MCF 10A (cell line): ENCODE results near the gene TBR1. TPM values are rescaled to one million over a fixed set of nuclear protein-coding genes. Genes with fewer than 3 reads are reported as not detected.
A peak's percentile ranks its signal among the peaks of the same experiment; 100 is the strongest.

Experiments
- BruUV-seq: library from RNA; stranded (reverse); fragments of 400-500 nt; replicated peaks from 2 replicates; lab custom pipeline; 2021; lab: Mats Ljungman, UMichigan
- CTCF ChIA-PET: fragments of 300-600 bp; sonication (Branson Sonifier 250); formaldehyde crosslinking; extraction: SDS; loops from one replicate; lab custom pipeline; 2021; ENCODE audit warnings: antibody characterized with exemption, inconsistent platforms; lab: Yijun Ruan, JAX
- POLR2A ChIA-PET: fragments of 300-600, 350-650 bp; sonication (Branson Sonifier 250); formaldehyde crosslinking; extraction: SDS; loops from one replicate; lab custom pipeline; 2020; ENCODE audit warnings: antibody characterized with exemption, inconsistent platforms; lab: Yijun Ruan, JAX
- DNase-seq: peaks from one replicate; pipeline ENCODE4 v3.0.0-alpha.2; 2018; ENCODE audit not compliant: unreplicated experiment
- H3K27ac Mint-ChIP-seq: one replicate; pipeline ENCODE4 v1.8.0; 2022; ENCODE audit warnings: mild to moderate bottlenecking, low read depth, mixed read lengths; ENCODE audit not compliant: unreplicated experiment
- H3K27me3 Mint-ChIP-seq: one replicate; pipeline ENCODE4 v1.8.0; 2022; ENCODE audit warnings: mixed read lengths; ENCODE audit not compliant: insufficient read depth, unreplicated experiment
- H3K36me3 Mint-ChIP-seq: one replicate; pipeline ENCODE4 v1.8.0; 2022; ENCODE audit warnings: mild to moderate bottlenecking, moderate library complexity, mixed read lengths; ENCODE audit not compliant: insufficient read depth, unreplicated experiment
- H3K4me1 Mint-ChIP-seq: one replicate; pipeline ENCODE4 v1.8.0; 2022; ENCODE audit warnings: mixed read lengths; ENCODE audit not compliant: insufficient read depth, unreplicated experiment
- H3K4me3 Mint-ChIP-seq: one replicate; pipeline ENCODE4 v1.8.0; 2022; ENCODE audit warnings: mild to moderate bottlenecking, moderate library complexity, mixed read lengths; ENCODE audit not compliant: unreplicated experiment
- H3K9me3 Mint-ChIP-seq: one replicate; pipeline ENCODE4 v1.8.0; 2022; ENCODE audit warnings: mixed read lengths; ENCODE audit not compliant: unreplicated experiment
- intact Hi-C: fragments of 100-400 bp; cut with micrococcal nuclease; formaldehyde crosslinking; loops from 2 replicates; pipeline ENCODE4 v1.14.1; 2022
- total RNA-seq: library from RNA; stranded (reverse); gene quantifications from 2 replicates; pipeline ENCODE4 v1.2.3, GENCODE V29; 2022
- TF ChIP-seq, protein P1 (sequence below): fragments of 200-600 bp; IDR thresholded peaks from one replicate; pipeline ENCODE4 v1.8.0; 2022; ENCODE audit warnings: antibody characterized with exemption, mild to moderate bottlenecking; ENCODE audit not compliant: unreplicated experiment

The TBR1 gene
- total RNA-seq, 1 experiment from 2014 or later, result 0.26 TPM

DNA sequence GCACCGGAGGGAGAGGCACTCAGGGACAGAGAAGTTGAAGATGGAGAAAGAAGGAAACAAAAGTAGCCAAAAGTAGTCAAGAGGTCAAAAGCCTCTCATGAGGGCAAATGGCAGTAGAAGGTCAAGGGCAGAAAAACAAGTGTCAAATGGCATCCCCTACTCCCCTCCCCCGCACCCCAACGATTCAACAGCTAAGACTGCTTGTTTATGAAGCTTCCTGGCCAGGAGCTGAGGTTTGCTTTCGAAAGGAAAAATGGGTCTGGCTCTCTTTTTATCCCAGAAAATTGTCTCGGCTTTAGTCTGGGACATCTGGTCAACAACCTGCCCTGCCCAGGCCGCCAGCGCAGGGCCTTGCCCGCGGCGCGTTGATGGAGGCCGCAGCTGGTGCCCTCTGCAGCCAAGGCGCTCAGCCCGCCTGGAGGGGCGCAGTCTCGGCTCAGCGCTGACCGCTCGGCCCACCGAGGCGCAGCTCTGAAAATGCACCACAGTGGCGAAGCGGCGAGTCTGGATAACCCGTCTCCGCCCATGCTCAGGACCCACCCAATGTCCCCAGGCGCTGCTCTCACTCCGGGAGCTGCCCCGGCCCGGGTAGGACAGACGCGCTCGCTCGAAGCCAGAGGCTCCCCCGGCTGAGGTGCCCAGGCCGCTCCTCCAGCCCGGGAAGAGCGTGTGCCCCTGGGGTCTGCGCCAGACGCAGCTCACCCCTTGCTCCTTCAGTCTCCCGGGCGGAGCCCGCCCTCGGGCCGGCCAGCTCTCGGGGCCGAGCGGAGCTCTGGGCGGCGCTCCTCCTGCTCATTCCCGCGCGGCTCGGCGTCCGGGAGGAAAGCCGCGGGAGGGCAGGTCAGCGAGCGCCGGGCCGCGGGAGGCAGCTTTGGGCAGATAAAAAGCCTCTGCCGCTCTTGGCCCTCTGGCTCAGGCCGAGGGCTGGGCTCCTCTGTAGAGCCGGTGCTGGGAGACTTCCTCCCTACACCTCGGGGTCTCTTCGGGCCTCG is 1.8 kb upstream of the TBR1 start:
- POLR2A ChIA-PET, result interaction anchor here (0.6 to 1.3 kb wide), 4 partner anchors 9 to 225 kb away, joined by 3 to 6 read pairs (median 4); partner anchors contain the start of gene PSMD14
- CTCF ChIA-PET, result interaction anchor here (0.7 to 1.4 kb wide), 3 partner anchors 25 to 164 kb away, joined by 3 to 4 read pairs (median 3); no protein-coding TSS in a partner anchor

DNA sequence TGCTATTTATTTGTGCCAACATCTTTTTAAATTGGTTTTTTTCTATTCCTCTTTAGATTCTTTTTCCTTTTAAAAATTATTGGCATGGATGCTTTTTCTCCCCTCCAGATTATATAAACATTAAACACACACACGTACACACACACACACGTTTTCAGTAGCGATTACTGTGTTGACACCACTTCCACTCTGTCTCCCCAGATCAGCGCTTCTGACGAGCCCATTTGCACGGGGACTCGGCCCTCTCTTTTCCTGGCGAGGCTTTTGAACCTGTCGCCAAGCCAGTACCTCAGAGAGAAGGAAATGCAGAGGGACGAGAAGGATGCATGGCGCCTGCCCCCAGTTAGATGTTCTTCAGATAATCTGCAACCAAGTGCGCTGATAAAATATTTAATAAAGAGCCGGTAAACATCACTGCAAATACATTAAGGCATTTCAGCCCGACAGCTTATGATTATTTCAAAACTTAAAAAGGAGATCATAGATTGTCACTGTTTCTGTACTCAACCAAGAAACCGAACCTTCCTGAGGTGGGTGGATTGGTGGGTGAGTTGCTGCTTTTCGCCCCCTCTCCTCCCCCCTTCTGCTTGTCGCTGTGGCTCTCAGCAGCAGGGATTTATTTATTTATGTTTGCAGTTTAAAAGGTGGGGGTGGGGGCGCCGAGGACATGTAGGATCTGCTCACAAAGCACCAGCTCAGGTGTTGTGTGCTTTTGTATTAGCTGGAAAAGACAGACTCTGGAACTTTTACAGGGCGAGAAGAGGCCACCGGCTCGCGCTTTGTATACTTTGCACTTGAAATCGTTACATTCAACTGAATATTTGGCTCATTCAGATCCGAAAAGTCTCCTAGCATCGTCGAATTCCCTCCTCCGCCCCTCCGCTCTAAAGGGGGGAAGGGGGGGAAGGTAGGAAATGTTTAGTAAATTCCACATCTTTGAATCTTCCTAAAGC is 787 bp upstream of the TBR1 start:
- H3K36me3 Mint-ChIP-seq, result peaks cover 16% of the 10 kb centered on the region
- peaks cover 14% of the 10 kb centered on the region for H3K4me1 Mint-ChIP-seq
- CTCF ChIA-PET, result interaction anchor here (0.5 to 1.4 kb wide), 4 partner anchors 164 to 1002 kb away, joined by 3 to 4 read pairs (median 4); no protein-coding TSS in a partner anchor
- peaks cover 41% of the 10 kb centered on the region for H3K27me3 Mint-ChIP-seq
- DNase-seq, result no peak
- BruUV-seq, result no TSS peak
- intact Hi-C loops, result no loop called here
- TF ChIP-seq, protein P1, sequence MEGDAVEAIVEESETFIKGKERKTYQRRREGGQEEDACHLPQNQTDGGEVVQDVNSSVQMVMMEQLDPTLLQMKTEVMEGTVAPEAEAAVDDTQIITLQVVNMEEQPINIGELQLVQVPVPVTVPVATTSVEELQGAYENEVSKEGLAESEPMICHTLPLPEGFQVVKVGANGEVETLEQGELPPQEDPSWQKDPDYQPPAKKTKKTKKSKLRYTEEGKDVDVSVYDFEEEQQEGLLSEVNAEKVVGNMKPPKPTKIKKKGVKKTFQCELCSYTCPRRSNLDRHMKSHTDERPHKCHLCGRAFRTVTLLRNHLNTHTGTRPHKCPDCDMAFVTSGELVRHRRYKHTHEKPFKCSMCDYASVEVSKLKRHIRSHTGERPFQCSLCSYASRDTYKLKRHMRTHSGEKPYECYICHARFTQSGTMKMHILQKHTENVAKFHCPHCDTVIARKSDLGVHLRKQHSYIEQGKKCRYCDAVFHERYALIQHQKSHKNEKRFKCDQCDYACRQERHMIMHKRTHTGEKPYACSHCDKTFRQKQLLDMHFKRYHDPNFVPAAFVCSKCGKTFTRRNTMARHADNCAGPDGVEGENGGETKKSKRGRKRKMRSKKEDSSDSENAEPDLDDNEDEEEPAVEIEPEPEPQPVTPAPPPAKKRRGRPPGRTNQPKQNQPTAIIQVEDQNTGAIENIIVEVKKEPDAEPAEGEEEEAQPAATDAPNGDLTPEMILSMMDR, result no peak
- H3K4me3 Mint-ChIP-seq, result peak overlapping the region; percentile 17
- POLR2A ChIA-PET, result interaction anchor here (0.6 to 1.3 kb wide), 3 partner anchors 10 to 106 kb away, joined by 3 to 6 read pairs (median 5); partner anchors contain the start of gene PSMD14
- H3K27ac Mint-ChIP-seq, result no peak overlapping the region
- no peaks in the 10 kb centered on the region for H3K9me3 Mint-ChIP-seq

More for the DNA sequence above, 1.8 kb upstream of the TBR1 start:
- BruUV-seq, result no TSS peak
- TF ChIP-seq, protein P1, result no peak
- peak overlapping the region; percentile 17 for H3K4me3 Mint-ChIP-seq
- H3K9me3 Mint-ChIP-seq, result no peaks in the 10 kb centered on the region
- H3K27me3 Mint-ChIP-seq, result peaks cover 41% of the 10 kb centered on the region
- H3K4me1 Mint-ChIP-seq, result peaks cover 14% of the 10 kb centered on the region
- peak overlapping the region; percentile 57 for H3K27ac Mint-ChIP-seq
- intact Hi-C loops, result no loop called here
- peaks cover 16% of the 10 kb centered on the region for H3K36me3 Mint-ChIP-seq
- no peak for DNase-seq

DNA sequence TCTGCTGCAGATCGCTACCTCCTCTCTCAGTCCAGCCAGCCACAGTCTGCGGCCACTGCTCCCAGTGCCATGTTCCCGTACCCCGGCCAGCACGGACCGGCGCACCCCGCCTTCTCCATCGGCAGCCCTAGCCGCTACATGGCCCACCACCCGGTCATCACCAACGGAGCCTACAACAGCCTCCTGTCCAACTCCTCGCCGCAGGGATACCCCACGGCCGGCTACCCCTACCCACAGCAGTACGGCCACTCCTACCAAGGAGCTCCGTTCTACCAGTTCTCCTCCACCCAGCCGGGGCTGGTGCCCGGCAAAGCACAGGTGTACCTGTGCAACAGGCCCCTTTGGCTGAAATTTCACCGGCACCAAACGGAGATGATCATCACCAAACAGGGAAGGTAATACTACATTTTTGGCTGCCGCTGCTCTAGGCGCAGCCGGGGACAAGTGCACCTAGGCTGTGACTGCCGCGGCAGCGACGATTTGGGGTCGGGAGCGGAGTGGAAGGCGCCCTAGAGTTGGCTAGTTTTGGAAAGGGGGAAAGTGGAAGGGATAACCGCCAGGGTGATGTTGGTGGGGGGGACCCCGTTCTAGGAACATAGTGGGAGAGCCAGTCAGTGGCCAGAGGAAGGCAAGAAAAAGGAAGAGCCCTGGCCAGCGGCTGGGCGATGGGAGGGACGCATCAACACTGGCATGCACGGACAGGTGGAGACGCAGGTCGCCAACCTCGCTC is 776 bp downstream of the TBR1 start:
- peaks cover 14% of the 10 kb centered on the region for H3K4me1 Mint-ChIP-seq
- no peak for DNase-seq
- no peak overlapping the region for H3K4me3 Mint-ChIP-seq
- TF ChIP-seq, protein P1, result no peak
- ChIA-PET CTCF (interaction anchor here (1.0 to 1.2 kb wide), 2 partner anchors 45 to 166 kb away, joined by 3 to 4 read pairs; no protein-coding TSS in a partner anchor), POLR2A (no interaction called here)
- intact Hi-C loops, result no loop called here
- H3K27ac Mint-ChIP-seq, result no peak overlapping the region
- peaks cover 41% of the 10 kb centered on the region for H3K27me3 Mint-ChIP-seq
- BruUV-seq, result no TSS peak
- H3K9me3 Mint-ChIP-seq, result no peaks in the 10 kb centered on the region
- H3K36me3 Mint-ChIP-seq, result peaks cover 16% of the 10 kb centered on the region
